Raji (cell line): ENCODE results near the gene COL11A2.

Experiments
- POLR2A ChIP-seq: IDR thresholded peaks from 2 replicates; pipeline ENCODE4 v1.6.1; 2011; ENCODE audit warnings: low read depth, low read length, control low read depth; ENCODE audit not compliant: insufficient read depth

COL11A2 gene

GRCh38 chr6:33171880-33172687 lies 20.2 kb downstream of the COL11A2 start:
- TF ChIP-seq POLR2A, result no peak

- no peak for TF ChIP-seq POLR2A
Observed at GRCh38 chr6:33171016-33171879, 21.0 kb downstream of the COL11A2 start.

GRCh38 chr6:33170176-33171015 lies 21.9 kb downstream of the COL11A2 start:
- no peak for TF ChIP-seq POLR2A

GRCh38 chr6:33169291-33170175 lies 22.7 kb downstream of the COL11A2 start:
- TF ChIP-seq POLR2A, result no peak

- TF ChIP-seq POLR2A, result no peak
Observed at GRCh38 chr6:33168639-33169038, 23.6 kb downstream of the COL11A2 start.

- TF ChIP-seq POLR2A, result no peak
Observed at GRCh38 chr6:33168284-33168601, 24.0 kb downstream of the COL11A2 start.

GRCh38 chr6:33167374-33168283 lies 24.6 kb downstream of the COL11A2 start:
- TF ChIP-seq POLR2A, result no peak

GRCh38 chr6:33166811-33167210 lies 25.5 kb downstream of the COL11A2 start:
- TF ChIP-seq POLR2A, result no peak

GRCh38 chr6:33166363-33166762 lies 25.9 kb downstream of the COL11A2 start:
- TF ChIP-seq POLR2A, result no peak

- TF ChIP-seq POLR2A, result no peak
Observed at GRCh38 chr6:33165581-33166258, 26.5 kb downstream of the COL11A2 start.

GRCh38 chr6:33164665-33165373 lies 27.4 kb downstream of the COL11A2 start:
- no peak for TF ChIP-seq POLR2A

GRCh38 chr6:33164176-33164575 lies 28.1 kb downstream of the COL11A2 start:
- TF ChIP-seq POLR2A, result no peak

- no peak for TF ChIP-seq POLR2A
Observed at GRCh38 chr6:33163540-33163939, 28.7 kb downstream of the COL11A2 start.
